Measurements from ENCODE around the gene COL8A1.

DNA sequence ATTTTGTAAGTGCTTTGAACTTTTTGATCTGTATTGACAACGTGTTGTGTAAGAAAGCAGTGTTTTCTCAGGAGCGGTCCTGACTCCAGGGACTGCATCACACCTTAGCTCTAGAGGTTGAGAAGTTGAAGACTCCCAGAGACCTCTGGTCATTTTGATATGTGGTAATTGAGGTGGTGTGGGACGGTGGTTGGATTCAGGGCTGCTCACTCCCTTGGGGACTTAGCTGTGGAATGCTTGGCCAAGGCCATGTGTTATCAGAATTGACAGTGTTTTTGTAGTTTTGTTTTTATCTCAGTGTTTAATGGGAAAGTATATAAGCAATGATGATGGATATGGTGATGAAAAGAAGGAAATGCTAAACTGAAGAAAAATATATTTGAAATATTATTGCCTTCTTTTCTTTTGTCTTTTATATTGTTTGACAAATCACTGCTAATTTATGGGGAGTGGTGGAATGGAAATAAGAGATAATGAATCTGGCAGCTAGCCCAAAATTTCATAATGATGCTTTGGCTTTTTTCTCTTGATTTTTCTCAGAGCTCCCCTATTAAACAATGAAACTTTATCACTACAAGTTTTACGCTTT, 195.3 kb downstream of the COL8A1 start:
- TF ChIP-seq, protein P1, sequence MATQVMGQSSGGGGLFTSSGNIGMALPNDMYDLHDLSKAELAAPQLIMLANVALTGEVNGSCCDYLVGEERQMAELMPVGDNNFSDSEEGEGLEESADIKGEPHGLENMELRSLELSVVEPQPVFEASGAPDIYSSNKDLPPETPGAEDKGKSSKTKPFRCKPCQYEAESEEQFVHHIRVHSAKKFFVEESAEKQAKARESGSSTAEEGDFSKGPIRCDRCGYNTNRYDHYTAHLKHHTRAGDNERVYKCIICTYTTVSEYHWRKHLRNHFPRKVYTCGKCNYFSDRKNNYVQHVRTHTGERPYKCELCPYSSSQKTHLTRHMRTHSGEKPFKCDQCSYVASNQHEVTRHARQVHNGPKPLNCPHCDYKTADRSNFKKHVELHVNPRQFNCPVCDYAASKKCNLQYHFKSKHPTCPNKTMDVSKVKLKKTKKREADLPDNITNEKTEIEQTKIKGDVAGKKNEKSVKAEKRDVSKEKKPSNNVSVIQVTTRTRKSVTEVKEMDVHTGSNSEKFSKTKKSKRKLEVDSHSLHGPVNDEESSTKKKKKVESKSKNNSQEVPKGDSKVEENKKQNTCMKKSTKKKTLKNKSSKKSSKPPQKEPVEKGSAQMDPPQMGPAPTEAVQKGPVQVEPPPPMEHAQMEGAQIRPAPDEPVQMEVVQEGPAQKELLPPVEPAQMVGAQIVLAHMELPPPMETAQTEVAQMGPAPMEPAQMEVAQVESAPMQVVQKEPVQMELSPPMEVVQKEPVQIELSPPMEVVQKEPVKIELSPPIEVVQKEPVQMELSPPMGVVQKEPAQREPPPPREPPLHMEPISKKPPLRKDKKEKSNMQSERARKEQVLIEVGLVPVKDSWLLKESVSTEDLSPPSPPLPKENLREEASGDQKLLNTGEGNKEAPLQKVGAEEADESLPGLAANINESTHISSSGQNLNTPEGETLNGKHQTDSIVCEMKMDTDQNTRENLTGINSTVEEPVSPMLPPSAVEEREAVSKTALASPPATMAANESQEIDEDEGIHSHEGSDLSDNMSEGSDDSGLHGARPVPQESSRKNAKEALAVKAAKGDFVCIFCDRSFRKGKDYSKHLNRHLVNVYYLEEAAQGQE (IDR thresholded peaks at IDR 0.05; ENCODE audit: insufficient replicate concordance, low read depth) = no peak
- no peak for TF ChIP-seq POLR2AphosphoS5 (IDR thresholded peaks at IDR 0.05; ENCODE audit: low read depth)
- TF ChIP-seq CTCF (IDR thresholded peaks at IDR 0.05; ENCODE audit: insufficient read depth, low read length) = no peak
- no peak for TF ChIP-seq SPI1 (IDR thresholded peaks at IDR 0.05; ENCODE audit: borderline replicate concordance, low read depth)
